ENCODE results near the gene SEC61G.

The SEC61G gene

GRCh38 chr7:54722026-54722425, 37.0 kb downstream of the SEC61G start:
- no peak for TF ChIP-seq CTCF (IDR thresholded peaks at IDR 0.05)
- Histone ChIP-seq H3K9me3 (ENCODE audit: control insufficient read depth, low read length) (no peaks in the 10 kb centered on the region), H3K79me2 (no peaks in the 10 kb centered on the region), H3K27ac (no peak overlapping the region), H3K36me3 (ENCODE audit: control insufficient read depth, insufficient read depth, low read length) (no peaks in the 10 kb centered on the region), H3K4me1 (no peaks in the 10 kb centered on the region), H3K4me2 (ENCODE audit: low read length) (no peak overlapping the region), H3K27me3 (ENCODE audit: control insufficient read depth, insufficient read depth, low read length) (no peaks in the 10 kb centered on the region), H3K9ac (no peak overlapping the region), H2AFZ (no peak overlapping the region), H3K4me3 (ENCODE audit: low read depth, low read length) (no peak overlapping the region)

GRCh38 chr7:54719974-54720373, 39.0 kb downstream of the SEC61G start:
- Histone ChIP-seq H3K27me3 (ENCODE audit: control insufficient read depth, insufficient read depth, low read length) (no peaks in the 10 kb centered on the region), H3K27ac (no peak overlapping the region), H3K4me2 (ENCODE audit: low read length) (no peak overlapping the region), H3K9me3 (ENCODE audit: control insufficient read depth, low read length) (no peaks in the 10 kb centered on the region), H2AFZ (no peak overlapping the region), H3K79me2 (no peaks in the 10 kb centered on the region), H3K9ac (no peak overlapping the region), H3K4me3 (ENCODE audit: low read depth, low read length) (no peak overlapping the region), H3K4me1 (no peaks in the 10 kb centered on the region), H3K36me3 (ENCODE audit: control insufficient read depth, insufficient read depth, low read length) (no peaks in the 10 kb centered on the region)
- no peak for TF ChIP-seq CTCF (IDR thresholded peaks at IDR 0.05)

GRCh38 chr7:54719425-54719824, 39.6 kb downstream of the SEC61G start:
- no peak for TF ChIP-seq CTCF (IDR thresholded peaks at IDR 0.05)
- H3K4me1 ChIP-seq = no peaks in the 10 kb centered on the region
- H3K9me3 ChIP-seq (ENCODE audit: control insufficient read depth, low read length) = no peaks in the 10 kb centered on the region
- H3K27ac ChIP-seq = no peak overlapping the region
- H3K36me3 ChIP-seq (ENCODE audit: control insufficient read depth, insufficient read depth, low read length) = no peaks in the 10 kb centered on the region
- no peak overlapping the region for H3K4me2 ChIP-seq (ENCODE audit: low read length)
- H3K9ac ChIP-seq = no peak overlapping the region
- no peaks in the 10 kb centered on the region for H3K27me3 ChIP-seq (ENCODE audit: control insufficient read depth, insufficient read depth, low read length)
- no peak overlapping the region for H2AFZ ChIP-seq
- no peak overlapping the region for H3K4me3 ChIP-seq (ENCODE audit: low read depth, low read length)
- H3K79me2 ChIP-seq = no peaks in the 10 kb centered on the region

- Histone ChIP-seq H3K4me1 (no peaks in the 10 kb centered on the region), H3K27me3 (ENCODE audit: control insufficient read depth, insufficient read depth, low read length) (no peaks in the 10 kb centered on the region), H3K9me3 (ENCODE audit: control insufficient read depth, low read length) (no peaks in the 10 kb centered on the region), H3K27ac (no peak overlapping the region), H3K79me2 (no peaks in the 10 kb centered on the region), H3K36me3 (ENCODE audit: control insufficient read depth, insufficient read depth, low read length) (no peaks in the 10 kb centered on the region), H2AFZ (no peak overlapping the region), H3K9ac (no peak overlapping the region), H3K4me2 (ENCODE audit: low read length) (no peak overlapping the region), H3K4me3 (ENCODE audit: low read depth, low read length) (no peak overlapping the region)
- TF ChIP-seq CTCF (IDR thresholded peaks at IDR 0.05) = no peak
Observed at GRCh38 chr7:54712820-54713219, 46.2 kb downstream of the SEC61G start.

- H3K27me3 ChIP-seq (ENCODE audit: control insufficient read depth, insufficient read depth, low read length) = no peaks in the 10 kb centered on the region
- H3K4me3 ChIP-seq (ENCODE audit: low read depth, low read length) = no peak overlapping the region
- no peaks in the 10 kb centered on the region for H3K79me2 ChIP-seq
- no peaks in the 10 kb centered on the region for H3K36me3 ChIP-seq (ENCODE audit: control insufficient read depth, insufficient read depth, low read length)
- H3K27ac ChIP-seq = no peak overlapping the region
- no peak overlapping the region for H3K4me2 ChIP-seq (ENCODE audit: low read length)
- no peak overlapping the region for H3K9ac ChIP-seq
- H3K4me1 ChIP-seq = no peaks in the 10 kb centered on the region
- H3K9me3 ChIP-seq (ENCODE audit: control insufficient read depth, low read length) = no peaks in the 10 kb centered on the region
- no peak overlapping the region for H2AFZ ChIP-seq
- no peak for TF ChIP-seq CTCF (IDR thresholded peaks at IDR 0.05)
Observed at GRCh38 chr7:54711900-54712595, 47.0 kb downstream of the SEC61G start.
